RCC 7860 (cell line): ENCODE measurements around the gene SPIN1.

Source experiments
- DNase-seq: peaks from one replicate; pipeline ENCODE4 v3.0.0-alpha.2; 2015; ENCODE audit warnings: low spot score
- FAIRE-seq: peaks from 2 replicates; lab custom pipeline; 2012; peaks lifted over from hg19 to GRCh38; lab: Jason Lieb, UNC

Gene SPIN1

GRCh38 chr9:88429595-88430430 is 41.6 kb downstream of the SPIN1 start:
- DNase-seq, result no peak
- no peak for FAIRE-seq

- FAIRE-seq, result no peak
- peak; percentile 44 for DNase-seq
Measured at GRCh38 chr9:88433583-88434255, 45.5 kb downstream of the SPIN1 start.

- DNase-seq (no peak), FAIRE-seq (no peak)
Measured at GRCh38 chr9:88435336-88435735, 47.1 kb downstream of the SPIN1 start.

- DNase-seq (no peak), FAIRE-seq (no peak)
Measured at GRCh38 chr9:88436379-88436778, 48.1 kb downstream of the SPIN1 start.

- no peak for FAIRE-seq
- no peak for DNase-seq
Measured at GRCh38 chr9:88437210-88438146, 49.2 kb downstream of the SPIN1 start.

GRCh38 chr9:88438811-88439210 is 50.6 kb downstream of the SPIN1 start:
- DNase-seq, result no peak
- no peak for FAIRE-seq

- DNase-seq, result no peak
- peak; percentile 77 for FAIRE-seq
Measured at GRCh38 chr9:88441301-88442007, 53.2 kb downstream of the SPIN1 start.

- FAIRE-seq (no peak), DNase-seq (no peak)
Measured at GRCh38 chr9:88443480-88444113, 55.4 kb downstream of the SPIN1 start.

GRCh38 chr9:88446728-88447127 is 58.5 kb downstream of the SPIN1 start:
- FAIRE-seq (no peak), DNase-seq (no peak)

GRCh38 chr9:88447431-88447830 is 59.2 kb downstream of the SPIN1 start:
- DNase-seq (no peak), FAIRE-seq (no peak)

GRCh38 chr9:88451160-88451559 is 62.9 kb downstream of the SPIN1 start:
- no peak for FAIRE-seq
- DNase-seq, result no peak

- no peak for DNase-seq
Measured at GRCh38 chr9:88458716-88459465, 70.6 kb downstream of the SPIN1 start.

GRCh38 chr9:88460587-88461332 is 72.5 kb downstream of the SPIN1 start:
- peak; percentile 18 for DNase-seq
- FAIRE-seq, result no peak

More at GRCh38 chr9:88458716-88459465, 70.6 kb downstream of the SPIN1 start:
- FAIRE-seq, result no peak

- DNase-seq (no peak), FAIRE-seq (no peak)
Measured at GRCh38 chr9:88462191-88462590, 73.9 kb downstream of the SPIN1 start.

- DNase-seq (no peak), FAIRE-seq (no peak)
Measured at GRCh38 chr9:88464851-88465250, 76.6 kb downstream of the SPIN1 start.

- DNase-seq (no peak), FAIRE-seq (no peak)
Measured at GRCh38 chr9:88468226-88468625, 80.0 kb downstream of the SPIN1 start.

GRCh38 chr9:88476491-88477271 is 88.4 kb downstream of the SPIN1 start:
- FAIRE-seq (peak; percentile 86), DNase-seq (peak; percentile 86)

- peak; percentile 96 for DNase-seq
- FAIRE-seq, result peak; percentile 99
Measured at GRCh38 chr9:88477300-88477751, 89.1 kb downstream of the SPIN1 start.
